GM18951 (cell line): ENCODE data around the gene SUGT1.
"Not testable (repeated sequence)": the region's sequence is repeated elsewhere in the genome, so short reads cannot be mapped to it uniquely, and the experiment has no call there.

Experiments used
- POLR2A ChIP-seq: IDR thresholded peaks from 4 replicates; pipeline ENCODE4 v1.6.1; 2011; ENCODE audit warnings: mild to moderate bottlenecking; ENCODE audit not compliant: insufficient read length, insufficient read depth; ENCODE audit errors: extremely low read depth
- in situ Hi-C: fragments of 300-500 bp; cut with MboI; formaldehyde crosslinking; loops from one replicate; pipeline ENCODE4 v1.12.0; 2022; ENCODE audit warnings: low sequenced_read_pairs, mixed read lengths, inconsistent platforms; ENCODE audit not compliant: unreplicated experiment

SUGT1 gene

GRCh38 chr13:52696566-52696965, 43.9 kb downstream of the SUGT1 start:
- TF ChIP-seq POLR2A: no peak
- in situ Hi-C loops: no loop called here

DNA sequence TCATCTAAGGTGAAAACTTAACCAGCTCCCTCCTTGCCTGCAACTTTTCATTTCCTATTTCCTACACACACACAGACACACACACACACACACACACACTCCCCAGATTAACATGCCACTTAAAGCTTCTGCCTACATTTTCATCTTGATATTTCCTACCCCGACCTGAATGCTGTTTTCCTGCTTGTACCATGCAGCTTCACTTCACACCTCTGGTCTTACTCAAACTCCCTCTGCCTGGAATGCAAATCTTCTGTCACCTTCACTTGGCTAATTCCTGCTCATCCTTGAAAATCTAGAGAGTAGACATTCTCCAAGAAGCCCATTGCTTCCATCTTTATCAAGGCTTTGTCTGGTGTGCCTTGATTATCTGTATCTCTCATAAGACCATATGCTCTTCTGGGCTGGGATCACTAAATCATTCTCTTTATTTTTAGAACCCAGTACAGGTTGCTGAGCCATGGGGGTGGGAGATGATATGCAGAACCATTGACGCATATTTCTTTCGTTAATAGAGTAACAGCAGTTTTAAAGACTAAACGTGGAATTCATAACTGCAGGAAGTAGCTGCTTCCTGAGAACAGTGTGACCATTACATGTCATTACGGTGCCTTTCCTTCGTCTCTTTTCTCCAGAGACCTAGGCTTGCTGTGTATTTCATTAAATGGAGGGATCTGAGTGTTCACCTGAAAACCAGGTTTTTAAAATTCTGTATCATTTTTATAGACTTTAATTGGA, 49.3 kb downstream of the SUGT1 start:
- in situ Hi-C loops: no loop called here
- TF ChIP-seq POLR2A: no peak

GRCh38 chr13:52703482-52703881, 50.8 kb downstream of the SUGT1 start:
- in situ Hi-C loops: no loop called here
- no peak for TF ChIP-seq POLR2A

GRCh38 chr13:52706081-52706480, 53.4 kb downstream of the SUGT1 start:
- no peak for TF ChIP-seq POLR2A
- in situ Hi-C loops: no loop called here

- in situ Hi-C loops: no loop called here
- TF ChIP-seq POLR2A: no peak
Observed at GRCh38 chr13:52707375-52707774, 54.7 kb downstream of the SUGT1 start.

DNA sequence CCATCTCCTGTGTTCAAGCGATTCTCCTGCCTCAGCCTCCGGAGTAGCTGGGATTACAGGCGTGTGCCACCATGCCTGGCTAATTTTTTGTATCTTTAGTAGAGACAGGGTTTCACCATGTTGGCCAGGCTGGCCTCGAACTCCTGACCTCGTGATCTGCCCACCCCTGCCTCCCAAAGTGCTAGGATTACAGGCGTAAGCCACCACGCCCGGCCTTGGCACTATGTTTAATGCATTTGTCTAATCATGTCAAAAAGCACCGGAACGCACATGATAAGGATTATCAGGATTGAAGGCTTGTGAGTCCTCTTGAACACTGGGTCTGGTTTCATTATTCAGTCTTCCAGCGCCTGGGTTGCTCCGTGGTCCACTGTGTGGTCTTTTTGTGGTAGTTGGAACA, 55.6 kb downstream of the SUGT1 start:
- in situ Hi-C loops: not testable (repeated sequence)

DNA sequence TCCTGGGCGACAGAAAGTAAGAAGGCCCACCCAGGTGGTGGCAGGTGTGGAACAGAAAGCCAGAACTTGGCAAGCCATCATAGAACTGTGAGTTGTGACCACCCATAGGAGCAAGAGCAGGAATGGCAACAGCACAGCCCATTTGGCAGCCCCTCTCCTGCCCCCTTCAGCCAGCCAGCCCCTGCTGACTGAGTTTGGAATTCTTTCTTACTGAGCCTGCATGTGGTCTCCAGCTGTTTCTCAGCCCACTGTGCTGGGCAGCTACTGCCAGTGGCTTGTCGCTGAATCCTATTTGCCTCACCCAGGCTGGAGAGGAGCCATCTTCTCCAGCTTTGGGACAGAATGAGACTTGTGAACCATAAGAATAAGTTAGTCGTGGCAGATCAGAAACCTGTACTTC, 58.6 kb downstream of the SUGT1 start:
- in situ Hi-C loops: no loop called here
- TF ChIP-seq POLR2A: no peak

DNA sequence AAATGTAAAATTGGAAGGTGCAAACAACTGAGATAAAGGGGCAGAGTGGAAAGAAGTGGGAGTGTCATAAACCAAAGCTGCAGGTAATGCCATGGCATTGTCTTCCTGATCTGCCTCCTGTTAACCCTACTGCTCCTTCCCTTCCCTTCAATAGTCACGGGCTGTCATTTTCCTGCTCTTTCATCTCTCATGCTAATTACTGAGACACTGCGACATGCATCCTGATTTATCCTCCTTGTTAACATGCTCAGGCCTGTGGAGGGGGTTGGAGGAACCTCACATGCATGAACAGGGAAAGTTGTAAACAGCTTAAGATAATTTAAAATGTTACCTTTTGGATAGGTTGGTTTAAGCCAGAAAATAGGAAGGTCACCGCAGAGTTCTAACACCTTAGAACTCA, 59.7 kb downstream of the SUGT1 start:
- no peak for TF ChIP-seq POLR2A
- in situ Hi-C loops: no loop called here

DNA sequence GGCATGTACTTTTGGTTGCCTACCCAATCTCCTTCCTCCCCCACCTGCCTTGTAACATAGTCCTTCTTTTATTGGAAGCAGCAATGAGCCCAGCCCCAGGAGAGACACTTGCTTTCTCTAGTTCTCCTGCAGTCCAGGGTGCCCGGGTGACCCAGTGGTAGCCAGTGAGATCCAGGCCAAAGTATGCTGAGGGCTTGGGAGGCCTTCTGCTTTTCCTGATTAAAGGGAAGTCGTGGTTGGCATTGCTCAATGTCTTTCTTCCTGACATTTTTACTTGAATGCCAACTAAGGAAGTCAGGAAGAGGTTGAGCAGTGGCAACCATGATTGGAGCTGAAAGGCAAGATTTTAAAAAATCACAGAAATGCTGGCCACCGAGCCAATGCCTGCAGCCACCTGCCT, 61.3 kb downstream of the SUGT1 start:
- in situ Hi-C loops: no loop called here
- no peak for TF ChIP-seq POLR2A

GRCh38 chr13:52720904-52721303, 68.3 kb downstream of the SUGT1 start:
- in situ Hi-C loops: not testable (repeated sequence)

DNA sequence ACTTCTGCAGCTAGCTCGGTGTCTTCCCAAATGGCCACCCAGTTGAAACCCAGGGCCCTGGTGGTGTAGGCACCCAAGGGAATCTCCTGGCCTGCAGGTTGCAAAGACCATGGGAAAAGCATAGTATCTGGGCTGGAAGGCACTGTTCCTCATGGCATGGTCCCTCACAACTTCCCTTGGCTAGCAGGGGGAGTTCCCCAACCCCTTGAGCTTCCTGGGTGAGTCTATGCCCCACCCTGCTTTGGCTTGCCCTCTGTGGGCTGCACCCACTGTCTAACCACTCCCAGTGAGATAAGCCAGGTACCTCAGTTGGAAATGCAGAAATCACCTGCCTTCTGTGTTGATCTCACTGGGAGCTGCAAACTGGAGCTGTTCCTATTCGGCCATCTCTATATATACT, 68.7 kb downstream of the SUGT1 start:
- in situ Hi-C loops: not testable (repeated sequence)

DNA sequence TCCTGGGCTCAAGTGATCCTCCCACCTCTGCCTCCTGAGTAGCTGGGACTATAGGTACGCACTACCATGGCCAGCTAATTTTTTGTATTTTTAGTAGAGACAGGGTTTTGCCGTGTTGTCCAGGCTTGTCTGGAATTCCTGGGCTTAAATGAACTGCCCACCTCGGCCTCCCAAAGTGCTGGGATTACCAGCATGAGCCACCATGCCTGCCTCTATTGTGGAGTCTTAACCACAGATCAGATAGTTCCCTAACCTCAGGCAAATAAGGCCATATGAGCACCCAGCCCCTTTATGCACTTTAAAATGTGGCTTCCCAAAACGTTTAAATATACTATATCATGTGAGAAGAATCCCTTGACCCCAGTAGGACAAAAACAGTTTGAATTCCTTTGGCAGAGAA, 70.5 kb downstream of the SUGT1 start:
- in situ Hi-C loops: no loop called here
- TF ChIP-seq POLR2A: no peak

DNA sequence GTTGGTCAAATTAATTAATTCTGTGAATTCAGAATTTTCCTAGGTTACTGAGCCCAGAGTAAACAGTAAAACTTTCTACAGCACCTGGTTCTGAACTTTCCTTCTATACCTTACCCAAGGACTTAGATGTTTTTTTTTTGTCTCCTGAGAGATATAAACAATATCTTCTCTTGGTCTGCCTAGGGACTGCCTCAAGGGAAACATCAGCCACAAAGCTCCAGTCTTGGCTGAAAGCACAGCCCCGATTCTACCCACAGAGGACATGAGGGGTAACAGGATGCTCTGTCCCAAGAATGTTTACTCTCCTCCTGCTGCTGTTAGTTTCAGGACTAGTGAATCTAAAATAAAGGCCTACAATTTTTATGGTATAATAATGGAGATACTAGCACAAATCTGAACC, 72.7 kb downstream of the SUGT1 start:
- in situ Hi-C loops: no loop called here

DNA sequence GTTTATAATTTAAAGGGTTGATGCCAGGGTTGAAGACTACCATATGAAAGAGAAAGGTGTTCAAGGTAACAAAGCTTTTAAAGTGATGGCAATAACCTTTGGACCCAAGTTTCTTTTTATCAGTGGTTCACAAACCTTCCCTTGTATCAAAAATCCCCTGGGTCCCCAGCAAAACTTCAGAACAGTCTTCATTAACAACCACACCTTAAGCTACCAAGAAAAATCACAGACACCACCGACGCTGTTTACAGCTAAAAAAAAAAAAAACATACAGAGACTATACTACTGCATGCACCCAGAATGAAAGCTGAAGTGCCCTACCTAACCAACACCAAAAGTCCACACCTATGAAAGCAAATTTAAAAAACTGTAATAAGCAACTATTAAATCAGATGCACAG, 73.6 kb downstream of the SUGT1 start:
- TF ChIP-seq POLR2A: no peak
- in situ Hi-C loops: no loop called here

More for the DNA sequence above, 72.7 kb downstream of the SUGT1 start:
- no peak for TF ChIP-seq POLR2A

- TF ChIP-seq POLR2A: no peak
- in situ Hi-C loops: no loop called here
Observed at GRCh38 chr13:52734075-52734623, 81.5 kb downstream of the SUGT1 start.
